NOMO-1 treated with dmso at 0.1 percent for 144 hours (cell line): ENCODE measurements around the gene CBFA2T3.
"Not testable (repeated sequence)": the region's sequence is repeated elsewhere in the genome, so short reads cannot be mapped to it uniquely, and the experiment has no call there.

ENCODE experiments used
- DNase-seq: peaks from one replicate; lab custom pipeline; 2025; ENCODE audit not compliant: unreplicated experiment; lab: John Stamatoyannopoulos, UW

CBFA2T3 gene

GRCh38 chr16:88925540-88925887 is 51.5 kb downstream of the CBFA2T3 start:
- DNase-seq = no peak

GRCh38 chr16:88924834-88925539 is 52.0 kb downstream of the CBFA2T3 start:
- no peak for DNase-seq

- no peak for DNase-seq
Observed at GRCh38 chr16:88923926-88924833, 52.8 kb downstream of the CBFA2T3 start.

GRCh38 chr16:88923450-88923849 is 53.6 kb downstream of the CBFA2T3 start:
- no peak for DNase-seq

- DNase-seq = no peak
Observed at GRCh38 chr16:88922826-88923410, 54.1 kb downstream of the CBFA2T3 start.

GRCh38 chr16:88922114-88922825 is 54.7 kb downstream of the CBFA2T3 start:
- DNase-seq = no peak

- no peak for DNase-seq
Observed at GRCh38 chr16:88921591-88921990, 55.4 kb downstream of the CBFA2T3 start.

GRCh38 chr16:88920618-88921590 is 56.1 kb downstream of the CBFA2T3 start:
- no peak for DNase-seq

GRCh38 chr16:88919936-88920335 is 57.1 kb downstream of the CBFA2T3 start:
- no peak for DNase-seq

- not testable (repeated sequence) for DNase-seq
Observed at GRCh38 chr16:88918896-88919295, 58.1 kb downstream of the CBFA2T3 start.

- DNase-seq = no peak
Observed at GRCh38 chr16:88917915-88918627, 58.9 kb downstream of the CBFA2T3 start.

GRCh38 chr16:88917146-88917914 is 59.7 kb downstream of the CBFA2T3 start:
- no peak for DNase-seq

GRCh38 chr16:88915639-88916327 is 61.2 kb downstream of the CBFA2T3 start:
- DNase-seq = no peak

GRCh38 chr16:88914750-88915368 is 62.1 kb downstream of the CBFA2T3 start:
- DNase-seq = no peak

GRCh38 chr16:88913870-88914269 is 63.1 kb downstream of the CBFA2T3 start:
- no peak for DNase-seq

- no peak for DNase-seq
Observed at GRCh38 chr16:88913001-88913612, 63.9 kb downstream of the CBFA2T3 start.

- no peak for DNase-seq
Observed at GRCh38 chr16:88912556-88912955, 64.5 kb downstream of the CBFA2T3 start.
